B cell (primary cell): ENCODE results near the gene THRA. TPM values are rescaled to one million over a fixed set of nuclear protein-coding genes. Genes with fewer than 3 reads are reported as not detected.

Experiments used
- ATAC-seq: fragments of 200-7000 bp; cut with Tn5 transposase; one replicate; pipeline ENCODE4 v1.10.0; 2021; ENCODE audit warnings: low read depth, mild to moderate bottlenecking, moderate number of reproducible peaks, moderate library complexity
- CTCF ChIA-PET: fragments of 350-600 bp; sonication (Branson Sonifier 250); formaldehyde crosslinking; loops from one replicate; lab custom pipeline; 2021; ENCODE audit warnings: antibody characterized with exemption, inconsistent platforms; lab: Charles Lee
- POLR2A ChIA-PET: fragments of 350-600 bp; sonication (Branson Sonifier 250); formaldehyde crosslinking; loops from one replicate; lab custom pipeline; 2021; ENCODE audit warnings: antibody characterized with exemption; lab: Charles Lee
- DNase-seq: peaks from one replicate; pipeline ENCODE4 v3.0.0; 2013
- H2AFZ ChIP-seq: 2 replicates; pipeline ENCODE4 v1.6.1; 2012; ENCODE audit warnings: mild to moderate bottlenecking, low read depth, low read length; ENCODE audit not compliant: insufficient read depth, poor library complexity, severe bottlenecking
- H3K27ac ChIP-seq, 2 donors: 1 replicate in 1 of 2; 2 replicates in 1 of 2; pipeline ENCODE4 v1.5.1; 2012 to 2013; ENCODE audit warnings: low read length in 2 of 2, mild to moderate bottlenecking in 2 of 2, moderate library complexity in 1 of 2
- H3K27me3 ChIP-seq, 4 experiments: fragments of 200-600 bp in 1 of 4; sonication (generic) in 1 of 4; replicated peaks in 1 of 4; 1 replicate in 2 of 4; 2 replicates in 2 of 4; pipeline versions ENCODE4 v1.6.1 to v1.7.0; 2013 to 2016; ENCODE audit warnings: low read length in 3 of 4, mild to moderate bottlenecking in 2 of 4, mixed read lengths in 1 of 4, moderate library complexity in 1 of 4; ENCODE audit not compliant: insufficient read depth in 4 of 4, control insufficient read depth in 3 of 4; ENCODE audit errors: control extremely low read depth in 1 of 4
- H3K36me3 ChIP-seq, 2 experiments: replicated peaks in 1 of 2; 1 replicate in 1 of 2; 2 replicates in 1 of 2; pipeline versions ENCODE4 v1.6.1 to v1.7.1; 2013; ENCODE audit warnings: low read length in 1 of 2; ENCODE audit not compliant: insufficient read depth in 2 of 2, control insufficient read depth in 1 of 2; ENCODE audit errors: control extremely low read depth in 1 of 2, extremely low read depth in 1 of 2
- H3K4me1 ChIP-seq, 2 donors: fragments of 200-600 bp in 1 of 2; sonication (generic) in 1 of 2; 1 replicate in 1 of 2; 2 replicates in 1 of 2; pipeline versions ENCODE4 v1.5.1 to v1.6.1; 2013 to 2017; ENCODE audit warnings: low read length in 2 of 2; ENCODE audit not compliant: control insufficient read depth in 2 of 2, insufficient read depth in 2 of 2
- H3K4me2 ChIP-seq: replicated peaks from 2 replicates; pipeline ENCODE3; 2012; ENCODE audit warnings: mild to moderate bottlenecking, low read depth, low read length; ENCODE audit not compliant: poor library complexity, severe bottlenecking
- H3K4me3 ChIP-seq, 5 experiments: fragments of 200-600 bp in 1 of 5; sonication (generic) in 1 of 5; 1 replicate in 3 of 5; 2 replicates in 2 of 5; pipeline versions ENCODE4 v1.5.1 to v1.7.0; 2011 to 2016; ENCODE audit warnings: low read length in 4 of 5, mild to moderate bottlenecking in 4 of 5, low read depth in 2 of 5, control low read depth in 1 of 5, moderate library complexity in 1 of 5; ENCODE audit not compliant: insufficient read depth in 1 of 5; ENCODE audit errors: control extremely low read depth in 1 of 5, extremely low read depth in 1 of 5
- H3K79me2 ChIP-seq: fragments of 200-600 bp; sonication (generic); one replicate; pipeline ENCODE4 v1.6.0; 2016; ENCODE audit warnings: low read length; ENCODE audit not compliant: control insufficient read depth, insufficient read depth
- H3K9ac ChIP-seq: fragments of 200-600 bp; sonication (generic); 2 replicates; pipeline ENCODE4 v1.6.1; 2017; ENCODE audit warnings: mild to moderate bottlenecking, low read length, moderate library complexity
- H3K9me3 ChIP-seq, 3 donors: one replicate each; pipeline versions ENCODE4 v1.6.1 to v1.7.1; 2013; ENCODE audit warnings: low read length in 2 of 3; ENCODE audit not compliant: control insufficient read depth in 2 of 3, insufficient read depth in 1 of 3; ENCODE audit errors: control extremely low read depth in 1 of 3
- H4K20me1 ChIP-seq: 2 replicates; pipeline ENCODE4 v1.6.0; 2012; ENCODE audit warnings: mild to moderate bottlenecking, low read length; ENCODE audit not compliant: insufficient read depth, control insufficient read depth, poor library complexity, severe bottlenecking
- H3K27ac Mint-ChIP-seq: one replicate; pipeline ENCODE4 v1.8.0; 2021; ENCODE audit warnings: mixed read lengths
- H3K27me3 Mint-ChIP-seq: one replicate; pipeline ENCODE4 v1.8.0; 2021; ENCODE audit warnings: mixed read lengths
- H3K4me1 Mint-ChIP-seq: one replicate; pipeline ENCODE4 v1.8.0; 2021; ENCODE audit warnings: mixed read lengths
- H3K4me3 Mint-ChIP-seq: one replicate; pipeline ENCODE4 v1.8.0; 2021; ENCODE audit warnings: mixed read lengths
- H3K9me3 Mint-ChIP-seq: one replicate; pipeline ENCODE4 v1.8.0; 2022; ENCODE audit warnings: mixed read lengths; ENCODE audit not compliant: insufficient read depth
- EZH2 ChIP-seq: IDR thresholded peaks from 2 replicates; pipeline ENCODE4 v1.6.1; 2012; ENCODE audit warnings: borderline replicate concordance, low read depth, mild to moderate bottlenecking, moderate library complexity, low read length; ENCODE audit not compliant: insufficient read depth, poor library complexity, severe bottlenecking
- WGBS: methylation state at CpG from one replicate; pipeline ENCODE4 v1.1.5; 2013; ENCODE audit warnings: missing lambda C conversion rate; ENCODE audit not compliant: insufficient coverage; 5-methylcytosine and 5-hydroxymethylcytosine counted together
- intact Hi-C: fragments of 100-400 bp; cut with micrococcal nuclease; formaldehyde crosslinking; loops from one replicate; pipeline ENCODE4 v1.10.0; 2022
- polyA plus RNA-seq: library from polyadenylated mRNA; depleted of rRNA; stranded (reverse); fragments of >200 nt; gene quantifications from 2 replicates; pipeline ENCODE4 v1.2.3, GENCODE V29; 2012
- total RNA-seq, 2 donors: library from RNA; stranded (reverse); fragments of 120-200 nt in 1 of 2; gene quantifications; 1 replicate in 1 of 2; 2 replicates in 1 of 2; pipeline versions ENCODE4 v1.2.3 to v1.2.4, GENCODE V29; 2013 to 2022
- TF ChIP-seq, protein P1 (sequence below): fragments of 200-600 bp; IDR thresholded peaks from one replicate; pipeline ENCODE4 v1.8.0; 2022; ENCODE audit warnings: antibody characterized with exemption, mild to moderate bottlenecking

THRA gene
- total and polyA plus RNA-seq, 2 donors (not counting 1 experiment from before 2014, with no cell fraction given) = 8.0 to 17.1 TPM

DNA sequence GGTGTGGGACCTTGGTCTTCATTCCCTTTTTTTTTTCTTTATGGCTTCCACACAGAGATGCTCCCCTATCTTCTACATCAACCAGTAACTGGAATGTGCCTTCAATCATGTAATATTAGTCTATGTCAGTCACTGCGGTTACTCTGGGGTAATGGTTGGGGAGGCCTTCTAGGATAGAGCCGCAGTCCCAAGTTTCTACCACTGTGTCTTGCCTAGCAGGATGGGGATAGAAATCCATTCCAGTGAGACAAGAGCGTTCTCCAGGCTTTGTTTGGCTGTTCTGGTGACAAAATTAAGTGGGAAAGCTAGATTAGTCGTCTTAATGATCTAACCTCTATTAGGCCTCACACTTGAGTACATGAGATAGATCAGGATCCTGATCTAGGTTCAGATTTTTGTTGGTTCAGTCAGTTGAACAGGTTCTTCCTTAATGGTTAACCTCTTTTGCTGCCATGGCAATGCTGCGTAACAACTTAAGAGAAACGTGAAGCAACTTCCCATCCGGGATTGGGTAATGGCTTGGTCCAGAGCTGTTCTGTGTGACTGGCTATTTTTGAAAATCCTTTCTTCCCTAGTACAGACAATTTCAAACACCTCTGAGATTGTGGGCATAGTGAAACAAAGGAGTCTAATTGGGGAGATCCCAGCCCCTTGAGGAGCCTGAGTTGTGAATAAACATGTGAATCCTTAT, 67.7 kb downstream of the THRA start:
- Histone ChIP-seq H3K36me3 (peaks cover 0 to 62% of the 10 kb centered on the region in 2 experiments), H3K9ac (no peak overlapping the region)

DNA sequence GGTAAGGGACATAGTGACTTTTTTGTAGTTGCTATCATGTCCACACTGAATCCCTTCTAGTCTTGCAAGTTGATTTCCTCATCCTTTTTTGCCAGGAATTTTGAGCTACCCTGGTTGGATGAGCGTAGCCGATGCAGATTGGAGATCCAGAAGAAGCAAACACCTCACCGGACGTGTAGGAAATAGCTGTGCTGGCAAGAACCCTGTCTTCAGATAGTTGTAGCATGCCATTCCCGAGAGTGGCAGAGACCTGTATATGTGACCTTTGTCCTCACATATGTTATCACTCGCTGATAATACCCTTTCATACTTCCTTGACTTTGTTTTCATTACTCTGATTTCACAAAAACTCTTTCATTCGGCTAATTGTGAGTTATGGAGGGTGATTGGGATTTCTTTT, 71.4 kb downstream of the THRA start:
- Histone ChIP-seq H4K20me1 (no peaks in the 10 kb centered on the region), H3K4me3 (no peak overlapping the region), H2AFZ (no peak overlapping the region), H3K36me3 (peaks cover 0 to 67% of the 10 kb centered on the region in 2 experiments), H3K27me3 (no peaks in the 10 kb centered on the region), H3K9ac (no peak overlapping the region), H3K27ac (peak overlapping the region in 1 of 2 donors; percentile 19), H3K4me2 (no peak overlapping the region), H3K4me1 (peaks cover 3 to 6% of the 10 kb centered on the region in 2 donors), H3K79me2 (peaks cover 39% of the 10 kb centered on the region), H3K9me3 (no peaks in the 10 kb centered on the region)
- ATAC-seq (no peak), DNase-seq (no peak)
- H3K27ac Mint-ChIP-seq = peak overlapping the region; percentile 32
- 100% methylated on average over 4 of the region's 7 CpGs for WGBS
- no peak overlapping the region for H3K4me3 Mint-ChIP-seq
- POLR2A ChIA-PET = no interaction called here
- H3K27me3 Mint-ChIP-seq = no peaks in the 10 kb centered on the region
- intact Hi-C loops = no loop called here
- no peaks in the 10 kb centered on the region for H3K4me1 Mint-ChIP-seq
- TF ChIP-seq EZH2 = no peak
- TF ChIP-seq, protein P1, sequence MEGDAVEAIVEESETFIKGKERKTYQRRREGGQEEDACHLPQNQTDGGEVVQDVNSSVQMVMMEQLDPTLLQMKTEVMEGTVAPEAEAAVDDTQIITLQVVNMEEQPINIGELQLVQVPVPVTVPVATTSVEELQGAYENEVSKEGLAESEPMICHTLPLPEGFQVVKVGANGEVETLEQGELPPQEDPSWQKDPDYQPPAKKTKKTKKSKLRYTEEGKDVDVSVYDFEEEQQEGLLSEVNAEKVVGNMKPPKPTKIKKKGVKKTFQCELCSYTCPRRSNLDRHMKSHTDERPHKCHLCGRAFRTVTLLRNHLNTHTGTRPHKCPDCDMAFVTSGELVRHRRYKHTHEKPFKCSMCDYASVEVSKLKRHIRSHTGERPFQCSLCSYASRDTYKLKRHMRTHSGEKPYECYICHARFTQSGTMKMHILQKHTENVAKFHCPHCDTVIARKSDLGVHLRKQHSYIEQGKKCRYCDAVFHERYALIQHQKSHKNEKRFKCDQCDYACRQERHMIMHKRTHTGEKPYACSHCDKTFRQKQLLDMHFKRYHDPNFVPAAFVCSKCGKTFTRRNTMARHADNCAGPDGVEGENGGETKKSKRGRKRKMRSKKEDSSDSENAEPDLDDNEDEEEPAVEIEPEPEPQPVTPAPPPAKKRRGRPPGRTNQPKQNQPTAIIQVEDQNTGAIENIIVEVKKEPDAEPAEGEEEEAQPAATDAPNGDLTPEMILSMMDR = no peak
- CTCF ChIA-PET = interaction anchor here (1.2 to 1.5 kb wide), 6 partner anchors 11 to 107 kb away, joined by 3 to 4 read pairs (median 3); no protein-coding TSS in a partner anchor
- H3K9me3 Mint-ChIP-seq = no peaks in the 10 kb centered on the region

More for the DNA sequence above, 67.7 kb downstream of the THRA start:
- no peak for ATAC-seq
- WGBS = 100% methylated on average over 2 of the region's 7 CpGs
- H2AFZ ChIP-seq = no peak overlapping the region
- CTCF ChIA-PET = interaction anchor here (0.7 to 1.8 kb wide), 2 partner anchors 17 to 36 kb away, joined by 3 to 6 read pairs; no protein-coding TSS in a partner anchor
- intact Hi-C loops = no loop called here
- H3K9me3 ChIP-seq = no peaks in the 10 kb centered on the region
- Mint-ChIP-seq H3K27ac (no peak overlapping the region), H3K9me3 (no peaks in the 10 kb centered on the region), H3K4me1 (peaks cover 4% of the 10 kb centered on the region), H3K27me3 (no peaks in the 10 kb centered on the region), H3K4me3 (no peak overlapping the region)
- H3K4me1 ChIP-seq = no peaks in the 10 kb centered on the region
- H3K27ac ChIP-seq = peak overlapping the region in 1 of 2 donors; percentile 5
- peaks cover 31% of the 10 kb centered on the region for H3K79me2 ChIP-seq
- no peaks in the 10 kb centered on the region for H3K27me3 ChIP-seq
- DNase-seq = no peak
- TF ChIP-seq, protein P1 = no peak
- no peak for TF ChIP-seq EZH2
- H3K4me3 ChIP-seq = no peak overlapping the region
- POLR2A ChIA-PET = interaction anchor here (0.7 to 1.3 kb wide), 2 partner anchors 47 to 76 kb away, joined by 3 to 4 read pairs; partner anchors contain the start of genes MED24 and RAPGEFL1
- no peak overlapping the region for H3K4me2 ChIP-seq
- H4K20me1 ChIP-seq = no peaks in the 10 kb centered on the region
